H9 (cell line): ENCODE measurements around the gene LILRB1. TPM values are rescaled to one million over a fixed set of nuclear protein-coding genes. Genes with fewer than 3 reads are reported as not detected.

ENCODE experiments used
- DNase-seq: peaks from one replicate; pipeline ENCODE4 v3.0.0-alpha.2; 2017
- H2AFZ ChIP-seq: one replicate; pipeline ENCODE4 v1.6.1; 2013; ENCODE audit warnings: mild to moderate bottlenecking, low read length, control low read depth, moderate library complexity
- H2AK5ac ChIP-seq: 2 replicates; pipeline ENCODE4 v1.6.1; 2013; ENCODE audit warnings: low read length, control low read depth, mixed read lengths; ENCODE audit not compliant: insufficient read length
- H2BK120ac ChIP-seq: one replicate; pipeline ENCODE4 v1.6.1; 2013; ENCODE audit warnings: low read depth, mild to moderate bottlenecking, low read length, control low read depth, inconsistent platforms; ENCODE audit not compliant: poor library complexity, severe bottlenecking
- H2BK12ac ChIP-seq: 2 replicates; pipeline ENCODE4 v1.6.1; 2013; ENCODE audit warnings: low read length, control low read depth, mixed read lengths, low read depth; ENCODE audit not compliant: insufficient read length
- H2BK15ac ChIP-seq: 2 replicates; pipeline ENCODE4 v1.6.1; 2013; ENCODE audit warnings: low read depth, low read length, control low read depth
- H2BK20ac ChIP-seq: one replicate; pipeline ENCODE4 v1.6.1; 2013; ENCODE audit warnings: low read depth, mild to moderate bottlenecking, low read length, control low read depth, inconsistent platforms; ENCODE audit not compliant: poor library complexity, severe bottlenecking
- H2BK5ac ChIP-seq: 2 replicates; pipeline ENCODE4 v1.6.1; 2013; ENCODE audit warnings: low read length, control low read depth, mixed read lengths; ENCODE audit not compliant: insufficient read length
- H3K14ac ChIP-seq: 2 replicates; pipeline ENCODE4 v1.6.1; 2013; ENCODE audit warnings: low read length, control low read depth; ENCODE audit not compliant: insufficient read depth
- H3K18ac ChIP-seq: 2 replicates; pipeline ENCODE4 v1.6.1; 2013; ENCODE audit warnings: low read depth, mild to moderate bottlenecking, mixed read lengths, low read length, control low read depth; ENCODE audit not compliant: insufficient read length
- H3K23ac ChIP-seq: 2 replicates; pipeline ENCODE4 v1.6.1; 2013; ENCODE audit warnings: low read length, control low read depth, mixed read lengths, low read depth; ENCODE audit not compliant: insufficient read length
- H3K23me2 ChIP-seq: 2 replicates; pipeline ENCODE4 v1.6.1; 2013; ENCODE audit warnings: low read depth, mild to moderate bottlenecking, mixed read lengths, low read length, control low read depth; ENCODE audit not compliant: insufficient read length, poor library complexity, severe bottlenecking
- H3K27ac ChIP-seq: 2 replicates; pipeline ENCODE4 v1.5.1; 2013; ENCODE audit warnings: low read length, control low read depth, mixed read lengths, low read depth; ENCODE audit not compliant: insufficient read length
- H3K27me3 ChIP-seq: 2 replicates; pipeline ENCODE4 v1.6.1; 2013; ENCODE audit warnings: low read length, control low read depth, inconsistent platforms; ENCODE audit not compliant: insufficient read depth
- H3K4ac ChIP-seq: 2 replicates; pipeline ENCODE4 v1.6.1; 2013; ENCODE audit warnings: low read depth, mild to moderate bottlenecking, control low read depth, inconsistent platforms, low read length, moderate library complexity
- H3K4me1 ChIP-seq: 2 replicates; pipeline ENCODE4 v1.6.1; 2013; ENCODE audit warnings: low read length, control low read depth, inconsistent platforms; ENCODE audit not compliant: insufficient read depth
- H3K4me2 ChIP-seq: 2 replicates; pipeline ENCODE4 v1.6.1; 2013; ENCODE audit warnings: low read length, control low read depth, mixed read lengths; ENCODE audit not compliant: insufficient read length, insufficient read depth
- H3K56ac ChIP-seq: 2 replicates; pipeline ENCODE4 v1.6.1; 2013; ENCODE audit warnings: low read depth, mild to moderate bottlenecking, mixed read lengths, low read length, control low read depth; ENCODE audit not compliant: insufficient read length
- H3K79me1 ChIP-seq: 2 replicates; pipeline ENCODE4 v1.6.1; 2013; ENCODE audit warnings: low read depth, mild to moderate bottlenecking, moderate library complexity, low read length, control low read depth, inconsistent platforms; ENCODE audit not compliant: insufficient read depth, poor library complexity, severe bottlenecking
- H3K79me2 ChIP-seq: 2 replicates; pipeline ENCODE4 v1.6.1; 2013; ENCODE audit warnings: low read length, control low read depth, inconsistent platforms; ENCODE audit not compliant: insufficient read depth
- H3K9ac ChIP-seq: 2 replicates; pipeline ENCODE4 v1.6.1; 2013; ENCODE audit warnings: low read length, control low read depth, mixed read lengths; ENCODE audit not compliant: insufficient read length; ENCODE audit errors: extremely low read depth
- H3K9me3 ChIP-seq: one replicate; pipeline ENCODE4 v1.6.1; 2013; ENCODE audit warnings: low read depth, low read length, inconsistent platforms; ENCODE audit not compliant: control insufficient read depth
- H3T11ph ChIP-seq: one replicate; pipeline ENCODE4 v1.6.1; 2013; ENCODE audit warnings: mild to moderate bottlenecking, low read length, control low read depth, inconsistent platforms
- H4K20me1 ChIP-seq: one replicate; pipeline ENCODE4 v1.6.1; 2013; ENCODE audit not compliant: control insufficient read depth, insufficient read length, insufficient read depth
- H4K5ac ChIP-seq: 2 replicates; pipeline ENCODE4 v1.6.1; 2013; ENCODE audit warnings: low read depth, mild to moderate bottlenecking, mixed read lengths, low read length, control low read depth; ENCODE audit not compliant: insufficient read length
- H4K8ac ChIP-seq: replicated peaks from 2 replicates; pipeline ENCODE4 v1.6.1; 2013; ENCODE audit warnings: low read length, control low read depth, mixed read lengths, low read depth; ENCODE audit not compliant: insufficient read length
- H4K91ac ChIP-seq: 2 replicates; pipeline ENCODE4 v1.6.1; 2013; ENCODE audit warnings: low read depth, mild to moderate bottlenecking, moderate library complexity, mixed read lengths, low read length, control low read depth; ENCODE audit not compliant: insufficient read length
- H3K27ac Mint-ChIP-seq, 3 experiments: 2 replicates in 2 of 3; 3 replicates in 1 of 3; pipeline ENCODE4 v1.8.0; 2020 to 2021; ENCODE audit warnings: mixed read lengths in 3 of 3, mild to moderate bottlenecking in 1 of 3, moderate library complexity in 1 of 3
- H3K27me3 Mint-ChIP-seq: 2 replicates; pipeline ENCODE4 v1.8.0; 2021; ENCODE audit warnings: low read depth, mild to moderate bottlenecking, moderate library complexity, mixed read lengths
- H3K36me3 Mint-ChIP-seq, 3 experiments: 2 replicates in 2 of 3; 3 replicates in 1 of 3; pipeline ENCODE4 v1.8.0; 2020 to 2021; ENCODE audit warnings: low read depth in 3 of 3, mixed read lengths in 3 of 3; ENCODE audit not compliant: insufficient read depth in 1 of 3
- H3K4me1 Mint-ChIP-seq, 2 experiments: 2 replicates each; pipeline ENCODE4 v1.8.0; 2020; ENCODE audit warnings: mixed read lengths in 2 of 2
- H3K4me3 Mint-ChIP-seq, 2 experiments: 2 replicates in 1 of 2; 3 replicates in 1 of 2; pipeline ENCODE4 v1.8.0; 2020 to 2021; ENCODE audit warnings: mild to moderate bottlenecking in 2 of 2, mixed read lengths in 2 of 2, moderate library complexity in 1 of 2
- H3K9me3 Mint-ChIP-seq, 2 experiments: 2 replicates in 1 of 2; 3 replicates in 1 of 2; pipeline ENCODE4 v1.8.0; 2020; ENCODE audit warnings: mild to moderate bottlenecking in 2 of 2, mixed read lengths in 2 of 2, moderate library complexity in 1 of 2
- WGBS: extraction: QIAGEN DNeasy Blood & Tissue Kit; methylation state at CpG from one replicate; pipeline ENCODE4 v1.1.7; 2013; ENCODE audit warnings: missing lambda C conversion rate, low lambda C conversion rate, mixed read lengths; ENCODE audit not compliant: insufficient read length; ENCODE audit errors: extremely low coverage; 5-methylcytosine and 5-hydroxymethylcytosine counted together
- total RNA-seq: library from RNA; stranded (reverse); gene quantifications from 2 replicates; pipeline ENCODE4 v1.2.1, GENCODE V29; 2021
- TF ChIP-seq, protein P1 (sequence below): fragments of 200-600 bp; sonication (generic); conservative IDR thresholded peaks from 3 replicates; pipeline ENCODE4 v1.8.0; 2021; ENCODE audit warnings: antibody characterized with exemption, mild to moderate bottlenecking

The LILRB1 gene
- total RNA-seq, 1 experiment from 2014 or later: not detected

DNA sequence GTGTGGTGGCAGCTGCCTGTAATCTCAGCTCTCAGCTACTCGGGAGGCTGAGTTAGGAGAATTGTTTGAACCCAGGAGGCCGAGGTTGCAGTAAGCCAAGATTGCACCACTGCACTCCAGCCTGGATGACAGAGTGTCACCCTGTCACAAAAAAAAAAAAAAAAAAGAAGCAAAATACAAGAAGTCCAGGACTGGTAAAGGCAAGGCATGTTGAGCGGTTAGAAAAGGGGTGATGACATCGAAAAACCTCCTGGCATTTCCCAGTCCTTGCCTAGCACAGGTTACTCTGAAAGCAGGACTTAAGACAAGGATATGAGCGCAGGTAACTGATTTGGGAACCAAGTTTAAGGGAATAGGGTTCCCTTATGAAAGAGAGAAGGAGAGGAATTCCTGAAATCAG is 30.0 kb downstream of the LILRB1 start:
- H3K23ac ChIP-seq: no peak overlapping the region
- no peak overlapping the region for H2BK5ac ChIP-seq
- WGBS: no CpG with 5 or more reads among the region's 5 CpGs
- no peaks in the 10 kb centered on the region for H3K79me2 ChIP-seq
- DNase-seq: no peak
- H3T11ph ChIP-seq: no peak overlapping the region
- no peak overlapping the region for H3K4ac ChIP-seq
- no peaks in the 10 kb centered on the region for H3K4me1 ChIP-seq
- H3K14ac ChIP-seq: no peak overlapping the region
- H4K20me1 ChIP-seq: no peaks in the 10 kb centered on the region
- H3K27me3 ChIP-seq: no peaks in the 10 kb centered on the region
- Mint-ChIP-seq H3K27me3 (no peaks in the 10 kb centered on the region; the same call in none of the 2 replicates), H3K9me3 (peaks cover 88 to 100% of the 10 kb centered on the region in 2 experiments), H3K36me3 (peaks cover 13 to 39% (median 23%) of the 10 kb centered on the region in 3 experiments; a peak in 6 of 7 replicates), H3K27ac (no peak overlapping the region), H3K4me3 (no peak overlapping the region), H3K4me1 (no peaks in the 10 kb centered on the region)
- no peak overlapping the region for H2BK120ac ChIP-seq
- no peak overlapping the region for H4K8ac ChIP-seq
- H3K23me2 ChIP-seq: no peaks in the 10 kb centered on the region
- no peak overlapping the region for H3K27ac ChIP-seq
- no peak overlapping the region for H3K9ac ChIP-seq
- TF ChIP-seq, protein P1, sequence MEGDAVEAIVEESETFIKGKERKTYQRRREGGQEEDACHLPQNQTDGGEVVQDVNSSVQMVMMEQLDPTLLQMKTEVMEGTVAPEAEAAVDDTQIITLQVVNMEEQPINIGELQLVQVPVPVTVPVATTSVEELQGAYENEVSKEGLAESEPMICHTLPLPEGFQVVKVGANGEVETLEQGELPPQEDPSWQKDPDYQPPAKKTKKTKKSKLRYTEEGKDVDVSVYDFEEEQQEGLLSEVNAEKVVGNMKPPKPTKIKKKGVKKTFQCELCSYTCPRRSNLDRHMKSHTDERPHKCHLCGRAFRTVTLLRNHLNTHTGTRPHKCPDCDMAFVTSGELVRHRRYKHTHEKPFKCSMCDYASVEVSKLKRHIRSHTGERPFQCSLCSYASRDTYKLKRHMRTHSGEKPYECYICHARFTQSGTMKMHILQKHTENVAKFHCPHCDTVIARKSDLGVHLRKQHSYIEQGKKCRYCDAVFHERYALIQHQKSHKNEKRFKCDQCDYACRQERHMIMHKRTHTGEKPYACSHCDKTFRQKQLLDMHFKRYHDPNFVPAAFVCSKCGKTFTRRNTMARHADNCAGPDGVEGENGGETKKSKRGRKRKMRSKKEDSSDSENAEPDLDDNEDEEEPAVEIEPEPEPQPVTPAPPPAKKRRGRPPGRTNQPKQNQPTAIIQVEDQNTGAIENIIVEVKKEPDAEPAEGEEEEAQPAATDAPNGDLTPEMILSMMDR: no peak
- no peak overlapping the region for H3K56ac ChIP-seq
- no peak overlapping the region for H3K4me2 ChIP-seq
- H2AFZ ChIP-seq: no peak overlapping the region
- no peak overlapping the region for H2BK15ac ChIP-seq
- no peak overlapping the region for H3K18ac ChIP-seq
- H3K9me3 ChIP-seq: peaks cover 80% of the 10 kb centered on the region
- H2BK20ac ChIP-seq: no peak overlapping the region
- no peak overlapping the region for H2AK5ac ChIP-seq
- H2BK12ac ChIP-seq: no peak overlapping the region
- no peak overlapping the region for H4K5ac ChIP-seq
- H3K79me1 ChIP-seq: no peaks in the 10 kb centered on the region
- H4K91ac ChIP-seq: no peak overlapping the region
